DOHH2 (cell line): Measurements from ENCODE around the gene HIVEP3.

Source experiments
- H3F3A ChIP-seq: fragments of 200-600 bp; sonication (generic), shearing (Covaris generic); 2 replicates; pipeline ENCODE4 v1.6.0; 2016; ENCODE audit warnings: antibody characterized with exemption, mild to moderate bottlenecking; ENCODE audit not compliant: control insufficient read depth, insufficient read depth
- H3K27ac ChIP-seq: fragments of 200-600 bp; sonication (generic); 2 replicates; pipeline ENCODE4 v1.5.1; 2014; ENCODE audit warnings: low read depth, mild to moderate bottlenecking, low read length, moderate library complexity
- H3K27me3 ChIP-seq: fragments of 200-600 bp; sonication (generic); 2 replicates; pipeline ENCODE4 v1.6.1; 2014; ENCODE audit warnings: mild to moderate bottlenecking, low read length, mixed read lengths; ENCODE audit not compliant: control insufficient read depth
- H3K36me3 ChIP-seq: fragments of 200-600 bp; sonication (generic); 2 replicates; pipeline ENCODE4 v1.6.1; 2014; ENCODE audit warnings: mild to moderate bottlenecking, low read length, moderate library complexity, mixed read lengths; ENCODE audit not compliant: control insufficient read depth
- H3K4me1 ChIP-seq: fragments of 200-600 bp; sonication (generic); 2 replicates; pipeline ENCODE4 v1.6.1; 2014; ENCODE audit warnings: mild to moderate bottlenecking, low read length, mixed read lengths; ENCODE audit not compliant: control insufficient read depth
- H3K4me2 ChIP-seq: fragments of 200-600 bp; sonication (generic); 2 replicates; pipeline ENCODE4 v1.6.0; 2014; ENCODE audit warnings: mild to moderate bottlenecking, low read length, moderate library complexity
- H3K4me3 ChIP-seq: fragments of 200-600 bp; sonication (generic); 2 replicates; pipeline ENCODE4 v1.5.1; 2014; ENCODE audit warnings: mild to moderate bottlenecking, low read length, mixed read lengths
- H3K79me2 ChIP-seq: fragments of 200-600 bp; sonication (generic); 2 replicates; pipeline ENCODE4 v1.6.1; 2014; ENCODE audit warnings: mild to moderate bottlenecking, low read length, mixed read lengths; ENCODE audit not compliant: control insufficient read depth
- H3K9me2 ChIP-seq: fragments of 200-600 bp; sonication (generic); replicated peaks from 2 replicates; pipeline ENCODE4 v1.6.1; 2014; ENCODE audit warnings: mild to moderate bottlenecking, low read length, mixed read lengths; ENCODE audit not compliant: control insufficient read depth
- H3K9me3 ChIP-seq: fragments of 200-600 bp; sonication (generic); 2 replicates; pipeline ENCODE4 v1.6.1; 2014; ENCODE audit warnings: antibody characterized with exemption, low read length, mixed read lengths; ENCODE audit not compliant: control insufficient read depth, insufficient read depth
- H4K20me1 ChIP-seq: fragments of 200-600 bp; sonication (generic); 2 replicates; pipeline ENCODE4 v1.6.0; 2014; ENCODE audit warnings: low read depth, mild to moderate bottlenecking, antibody characterized with exemption, low read length, moderate library complexity; ENCODE audit not compliant: control insufficient read depth, insufficient read depth
- EZH2phosphoT487 ChIP-seq: fragments of 200-600 bp; sonication (generic); IDR thresholded peaks from 2 replicates; pipeline ENCODE4 v1.6.1; 2017; ENCODE audit warnings: borderline replicate concordance, mild to moderate bottlenecking, antibody characterized with exemption, low read length, moderate library complexity, mixed read lengths
- TF ChIP-seq, protein P1 (sequence below): fragments of 200-600 bp; sonication (generic); IDR thresholded peaks from one replicate; pipeline ENCODE4 v1.5.1; 2014; ENCODE audit warnings: antibody characterized with exemption, mild to moderate bottlenecking, low read depth, low read length; ENCODE audit not compliant: poor library complexity, severe bottlenecking

Gene HIVEP3

GRCh38 chr1:41863718-41864117 is 55.0 kb downstream of the HIVEP3 start:
- H3K27me3 ChIP-seq = peaks cover 19% of the 10 kb centered on the region
- no peak overlapping the region for H3K4me3 ChIP-seq
- no peaks in the 10 kb centered on the region for H3K4me1 ChIP-seq
- no peaks in the 10 kb centered on the region for H3K79me2 ChIP-seq
- H3K9me3 ChIP-seq = no peaks in the 10 kb centered on the region
- H3K36me3 ChIP-seq = no peaks in the 10 kb centered on the region
- H3K27ac ChIP-seq = no peak overlapping the region
- H4K20me1 ChIP-seq = no peaks in the 10 kb centered on the region
- TF ChIP-seq, protein P1, sequence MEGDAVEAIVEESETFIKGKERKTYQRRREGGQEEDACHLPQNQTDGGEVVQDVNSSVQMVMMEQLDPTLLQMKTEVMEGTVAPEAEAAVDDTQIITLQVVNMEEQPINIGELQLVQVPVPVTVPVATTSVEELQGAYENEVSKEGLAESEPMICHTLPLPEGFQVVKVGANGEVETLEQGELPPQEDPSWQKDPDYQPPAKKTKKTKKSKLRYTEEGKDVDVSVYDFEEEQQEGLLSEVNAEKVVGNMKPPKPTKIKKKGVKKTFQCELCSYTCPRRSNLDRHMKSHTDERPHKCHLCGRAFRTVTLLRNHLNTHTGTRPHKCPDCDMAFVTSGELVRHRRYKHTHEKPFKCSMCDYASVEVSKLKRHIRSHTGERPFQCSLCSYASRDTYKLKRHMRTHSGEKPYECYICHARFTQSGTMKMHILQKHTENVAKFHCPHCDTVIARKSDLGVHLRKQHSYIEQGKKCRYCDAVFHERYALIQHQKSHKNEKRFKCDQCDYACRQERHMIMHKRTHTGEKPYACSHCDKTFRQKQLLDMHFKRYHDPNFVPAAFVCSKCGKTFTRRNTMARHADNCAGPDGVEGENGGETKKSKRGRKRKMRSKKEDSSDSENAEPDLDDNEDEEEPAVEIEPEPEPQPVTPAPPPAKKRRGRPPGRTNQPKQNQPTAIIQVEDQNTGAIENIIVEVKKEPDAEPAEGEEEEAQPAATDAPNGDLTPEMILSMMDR = no peak
- no peak for TF ChIP-seq EZH2phosphoT487
- H3K4me2 ChIP-seq = no peak overlapping the region
- H3K9me2 ChIP-seq = no peaks in the 10 kb centered on the region
- no peaks in the 10 kb centered on the region for H3F3A ChIP-seq

DNA sequence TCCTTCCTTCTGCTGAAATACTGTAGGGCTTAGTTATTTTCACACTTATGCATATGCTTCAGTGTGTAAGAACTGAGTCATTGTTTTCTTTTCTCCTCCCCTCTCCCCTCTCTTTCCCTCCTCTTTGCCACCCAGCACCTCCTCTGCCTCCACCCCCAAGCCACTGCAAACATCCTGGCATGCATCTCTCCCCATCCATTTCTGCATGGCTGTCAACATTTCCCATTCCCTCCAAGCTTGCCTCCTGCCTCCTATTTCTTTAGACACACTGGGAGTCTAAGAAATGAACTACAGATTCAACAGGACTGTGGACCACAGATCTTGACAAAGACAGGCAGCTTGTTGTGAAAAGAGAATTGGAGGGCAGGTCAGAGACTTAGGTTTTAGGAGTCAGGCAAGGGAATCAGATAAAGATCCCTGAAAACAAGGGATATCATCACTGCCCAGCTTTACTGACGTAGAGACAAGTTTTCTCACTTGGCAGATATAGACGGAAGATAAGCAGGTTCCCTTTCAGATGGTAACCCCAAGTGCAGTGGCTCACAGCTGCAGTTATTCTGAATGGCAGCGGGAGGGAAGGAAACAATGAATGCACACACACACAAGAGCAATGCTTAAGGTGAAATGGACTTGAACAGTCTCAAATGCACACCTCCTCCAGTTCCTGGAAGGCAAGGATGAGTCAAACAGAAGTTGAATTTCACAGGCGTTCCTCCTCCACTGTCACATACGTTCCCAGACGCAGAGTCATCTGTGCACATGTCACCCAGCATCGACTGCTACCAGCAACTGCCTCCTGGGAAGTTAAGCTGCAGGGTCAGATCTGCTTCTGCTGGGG is 56.1 kb downstream of the HIVEP3 start:
- no peaks in the 10 kb centered on the region for H3K4me1 ChIP-seq
- no peaks in the 10 kb centered on the region for H3K36me3 ChIP-seq
- no peaks in the 10 kb centered on the region for H4K20me1 ChIP-seq
- no peak overlapping the region for H3K27ac ChIP-seq
- H3F3A ChIP-seq = no peaks in the 10 kb centered on the region
- H3K27me3 ChIP-seq = peaks cover 19% of the 10 kb centered on the region
- no peak overlapping the region for H3K4me3 ChIP-seq
- no peaks in the 10 kb centered on the region for H3K9me2 ChIP-seq
- TF ChIP-seq, protein P1 = no peak
- no peak for TF ChIP-seq EZH2phosphoT487
- H3K79me2 ChIP-seq = no peaks in the 10 kb centered on the region
- no peak overlapping the region for H3K4me2 ChIP-seq
- H3K9me3 ChIP-seq = no peaks in the 10 kb centered on the region

DNA sequence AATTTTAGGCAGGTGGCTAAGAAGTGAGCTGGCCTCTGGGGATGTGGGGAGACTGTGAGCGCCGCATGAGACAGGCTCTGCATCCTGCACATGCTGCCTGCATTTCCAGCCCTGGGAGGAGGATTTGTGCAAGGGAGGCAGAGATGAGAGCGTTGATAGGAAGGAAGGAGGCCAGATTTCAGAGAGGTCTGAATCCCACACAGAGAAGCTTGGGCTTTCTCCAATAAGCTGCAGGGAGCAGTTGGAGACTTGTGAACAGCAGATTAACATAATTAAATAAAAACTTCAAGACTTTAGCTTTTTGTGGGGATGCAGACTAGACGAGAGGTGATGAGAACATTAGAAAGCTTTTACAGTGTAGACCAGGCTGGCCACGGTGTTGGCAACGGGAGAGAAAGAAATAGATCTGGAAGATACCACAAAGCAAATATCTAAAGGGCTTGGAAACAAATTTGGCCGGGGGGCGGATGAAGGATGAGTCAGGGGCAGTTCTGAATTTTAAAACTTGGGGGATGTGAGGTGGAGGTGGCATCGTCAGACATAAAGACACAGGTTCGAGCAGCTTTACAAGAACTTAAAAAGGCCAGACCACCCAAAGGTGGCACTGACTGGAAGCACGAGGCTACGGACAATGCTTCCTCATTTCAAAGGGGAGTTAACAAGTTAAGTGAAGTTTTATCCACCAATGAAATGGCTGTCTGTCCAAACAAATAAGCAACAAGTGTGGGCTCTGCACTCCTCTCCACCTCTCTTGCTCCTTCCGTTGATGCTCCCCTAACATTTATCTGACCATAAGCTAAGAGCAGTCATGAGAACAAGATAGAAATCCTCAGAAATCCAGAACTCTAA is 57.0 kb downstream of the HIVEP3 start:
- Histone ChIP-seq H3K9me3 (no peaks in the 10 kb centered on the region), H3K36me3 (no peaks in the 10 kb centered on the region), H3K4me1 (no peaks in the 10 kb centered on the region), H3K4me2 (no peak overlapping the region), H4K20me1 (no peaks in the 10 kb centered on the region), H3F3A (no peaks in the 10 kb centered on the region), H3K27ac (no peak overlapping the region), H3K9me2 (no peaks in the 10 kb centered on the region), H3K79me2 (no peaks in the 10 kb centered on the region), H3K4me3 (no peak overlapping the region), H3K27me3 (peaks cover 19% of the 10 kb centered on the region)
- TF ChIP-seq, protein P1 = no peak
- no peak for TF ChIP-seq EZH2phosphoT487
